NT2/D1 (cell line): ENCODE data around the gene NEURL3.

ENCODE experiments used
- YY1 ChIP-seq: IDR thresholded peaks from 2 replicates; pipeline ENCODE4 v1.6.1; 2011; ENCODE audit not compliant: insufficient read length, insufficient read depth
- ZNF274 ChIP-seq: IDR thresholded peaks from 2 replicates; pipeline ENCODE4 v1.6.1; 2011; ENCODE audit warnings: mild to moderate bottlenecking, low read depth, low read length

DNA sequence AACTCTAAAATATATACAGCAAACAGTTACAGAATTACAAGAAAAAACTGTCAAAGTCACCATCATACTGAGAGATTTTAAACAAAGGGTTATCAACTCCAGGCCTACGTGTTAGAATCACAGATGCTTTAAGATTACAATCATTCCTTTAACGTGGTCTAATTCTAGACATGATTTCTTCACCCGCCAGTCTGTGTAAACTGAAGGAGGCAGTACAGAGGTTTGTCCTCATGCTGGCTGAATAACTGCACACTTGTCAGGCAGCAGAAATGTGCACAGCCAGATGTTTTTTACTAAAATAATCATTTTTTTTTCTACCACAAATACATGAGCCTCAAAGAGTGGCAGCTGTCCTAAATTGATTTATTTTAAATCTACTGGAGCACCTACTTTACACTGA is 15.5 kb upstream of the NEURL3 start:
- no peak for TF ChIP-seq YY1
- no peak for TF ChIP-seq ZNF274
